HG03571 (cell line): ENCODE data around the gene USP9X.
"Not testable (repeated sequence)": the region's sequence is repeated elsewhere in the genome, so short reads cannot be mapped to it uniquely, and the experiment has no call there.

Source experiments
- ATAC-seq: cut with Tn5 transposase; IDR thresholded peaks from one replicate; pipeline ENCODE4 v1.9.1; 2021; ENCODE audit not compliant: unreplicated experiment

Gene USP9X

DNA sequence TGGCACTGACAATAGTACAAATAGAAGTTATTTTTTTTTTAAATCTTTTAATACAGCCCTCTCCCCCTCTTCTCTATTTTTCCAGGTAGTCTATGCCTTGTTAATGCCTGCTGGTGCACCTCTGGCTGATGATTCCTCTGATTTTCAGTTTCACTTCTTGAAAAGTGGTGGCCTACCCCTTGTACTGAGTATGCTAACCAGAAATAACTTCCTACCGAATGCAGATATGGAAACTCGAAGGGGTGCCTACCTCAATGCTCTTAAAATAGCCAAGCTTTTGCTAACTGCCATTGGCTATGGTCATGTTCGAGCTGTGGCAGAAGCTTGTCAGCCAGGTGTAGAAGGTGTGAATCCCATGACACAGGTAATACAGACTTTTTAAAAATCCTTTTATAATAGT is 99.1 kb downstream of the USP9X start:
- no peak for ATAC-seq

- ATAC-seq, result not testable (repeated sequence)
These were observed 101.7 kb downstream of the USP9X start for GRCh38 chrX:41186946-41187345.

GRCh38 chrX:41189156-41189555 is 103.9 kb downstream of the USP9X start:
- no peak for ATAC-seq

DNA sequence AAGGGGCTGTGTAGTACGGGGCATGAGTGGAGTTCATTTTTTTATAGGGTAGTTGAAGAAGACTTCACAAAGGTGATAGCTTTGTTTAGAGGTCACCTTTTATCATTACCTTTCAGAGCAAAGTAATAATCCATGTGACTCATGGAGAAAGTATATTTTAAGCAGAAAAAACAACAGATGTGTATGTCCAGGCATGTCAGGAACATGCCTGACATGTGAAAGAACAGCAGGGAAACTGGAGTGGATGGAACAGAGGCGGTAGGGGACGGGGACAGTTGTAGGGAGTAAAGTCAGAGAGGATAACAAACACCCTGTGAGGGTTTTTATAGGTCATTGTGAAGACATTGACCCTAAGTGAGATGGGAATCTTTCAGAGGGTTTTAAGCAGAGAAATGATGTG is 107.6 kb downstream of the USP9X start:
- no peak for ATAC-seq

- no peak for ATAC-seq
These were observed 113.2 kb downstream of the USP9X start for GRCh38 chrX:41198410-41198809.

GRCh38 chrX:41200785-41201184 is 115.5 kb downstream of the USP9X start:
- no peak for ATAC-seq

GRCh38 chrX:41209853-41210252 is 124.6 kb downstream of the USP9X start:
- no peak for ATAC-seq

DNA sequence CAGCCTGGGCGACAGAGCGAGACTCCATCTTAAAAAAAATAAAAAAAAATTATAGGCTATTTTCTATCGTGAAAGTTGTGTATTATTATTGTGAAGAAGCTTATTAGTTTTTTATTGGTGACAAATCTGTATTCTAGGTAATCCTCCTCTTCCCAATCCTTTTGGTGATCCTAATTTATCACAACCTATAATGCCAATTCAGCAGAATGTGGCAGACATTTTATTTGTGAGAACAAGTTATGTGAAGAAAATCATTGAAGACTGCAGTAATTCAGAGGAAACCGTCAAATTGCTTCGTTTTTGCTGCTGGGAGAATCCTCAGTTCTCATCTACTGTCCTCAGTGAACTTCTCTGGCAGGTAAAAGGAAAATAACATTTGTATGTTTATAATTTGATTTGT is 139.4 kb downstream of the USP9X start:
- ATAC-seq, result no peak

GRCh38 chrX:41233988-41234387 is 148.7 kb downstream of the USP9X start:
- ATAC-seq, result no peak

GRCh38 chrX:41234471-41234870 is 149.2 kb downstream of the USP9X start:
- ATAC-seq, result not testable (repeated sequence)

- no peak for ATAC-seq
These were observed 149.7 kb downstream of the USP9X start for GRCh38 chrX:41234962-41235361.

DNA sequence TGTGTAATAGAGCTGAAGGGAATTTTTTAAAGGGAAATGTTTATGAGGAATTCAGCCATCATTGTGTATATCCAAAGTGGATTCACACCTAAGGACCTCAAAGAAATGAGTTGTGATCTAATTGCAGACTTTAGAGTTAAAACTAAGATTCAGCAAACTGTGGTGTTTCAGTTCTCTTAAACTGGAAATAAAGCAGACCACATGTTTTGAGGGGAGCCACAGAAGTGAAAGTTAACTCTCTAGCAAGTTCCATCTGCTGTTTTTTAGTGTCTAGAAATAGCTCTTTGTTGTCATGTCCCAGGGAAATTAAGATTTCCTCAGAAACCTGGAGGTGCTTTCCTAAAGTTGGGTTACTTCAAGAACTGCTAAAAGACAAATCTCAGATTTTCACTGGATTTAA is 151.4 kb downstream of the USP9X start:
- ATAC-seq, result no peak

GRCh38 chrX:41240509-41240908 is 155.3 kb downstream of the USP9X start:
- no peak for ATAC-seq

DNA sequence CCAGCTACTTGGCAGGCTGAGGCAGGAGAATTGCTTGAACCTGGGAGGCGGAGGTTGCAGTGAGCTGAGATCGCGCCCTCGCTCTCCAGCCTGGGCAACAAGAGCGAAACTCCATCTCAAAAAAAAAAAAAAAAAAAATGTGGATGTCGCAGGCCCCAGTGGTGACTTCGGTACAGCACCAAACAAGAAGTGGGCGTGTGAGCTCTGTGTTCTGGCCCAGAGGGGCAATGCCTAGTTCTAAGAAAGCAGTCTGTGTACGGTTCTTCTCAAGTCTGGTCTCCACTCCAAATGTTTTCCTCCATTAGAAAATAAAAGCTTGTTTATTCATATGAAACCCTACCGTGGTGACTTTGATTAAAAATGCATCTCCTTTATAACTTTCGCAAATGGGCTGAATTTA is 156.7 kb downstream of the USP9X start:
- no peak for ATAC-seq

GRCh38 chrX:41245641-41246040 is 160.4 kb downstream of the USP9X start:
- ATAC-seq, result no peak

- no peak for ATAC-seq
These were observed 165.6 kb downstream of the USP9X start for GRCh38 chrX:41250867-41251266.

- ATAC-seq, result no peak
These were observed 172.6 kb downstream of the USP9X start for GRCh38 chrX:41257801-41258200.

DNA sequence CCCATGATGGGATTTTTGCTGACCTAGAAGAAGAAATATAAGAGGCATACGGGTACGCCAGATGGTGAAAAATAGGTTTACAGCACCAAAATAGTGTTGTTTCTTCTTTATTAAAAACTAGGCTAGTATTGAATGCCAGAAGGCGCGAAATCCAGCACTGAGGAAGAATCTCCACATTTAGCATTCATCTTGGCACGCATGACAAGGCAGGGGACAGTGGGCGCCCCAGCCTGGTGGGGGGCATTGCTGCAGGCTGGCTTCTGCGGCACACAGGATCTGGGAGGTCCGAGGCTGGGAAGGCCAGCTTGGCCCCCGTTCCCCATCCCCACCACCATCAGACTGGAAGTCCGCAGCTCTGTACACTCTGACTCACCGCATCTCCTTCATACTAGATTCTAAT is 173.0 kb downstream of the USP9X start:
- ATAC-seq, result no peak

DNA sequence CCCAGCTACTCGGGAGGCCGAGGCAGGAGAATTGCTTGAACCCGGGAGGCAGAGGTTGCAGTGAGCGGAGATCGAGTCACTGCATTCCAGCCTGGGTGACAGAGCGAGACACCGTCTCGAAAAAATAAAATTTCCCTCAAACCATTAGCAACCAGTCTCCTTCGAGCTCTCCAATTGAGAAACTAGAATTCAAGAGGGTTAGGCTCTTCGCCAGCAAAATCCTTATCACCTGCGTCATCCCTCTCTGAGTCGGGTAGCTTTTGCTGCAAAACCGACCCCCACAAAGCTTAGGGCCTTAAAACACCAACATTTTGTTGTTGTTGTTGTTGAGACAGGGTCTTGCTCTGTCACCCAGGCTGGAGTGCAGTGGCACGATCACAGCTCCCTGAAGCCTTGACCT is 173.6 kb downstream of the USP9X start:
- ATAC-seq, result no peak

GRCh38 chrX:41259516-41259915 is 174.3 kb downstream of the USP9X start:
- no peak for ATAC-seq

GRCh38 chrX:41265615-41266014 is 180.4 kb downstream of the USP9X start:
- no peak for ATAC-seq

- no peak for ATAC-seq
These were observed 188.4 kb downstream of the USP9X start for GRCh38 chrX:41273638-41274037.

DNA sequence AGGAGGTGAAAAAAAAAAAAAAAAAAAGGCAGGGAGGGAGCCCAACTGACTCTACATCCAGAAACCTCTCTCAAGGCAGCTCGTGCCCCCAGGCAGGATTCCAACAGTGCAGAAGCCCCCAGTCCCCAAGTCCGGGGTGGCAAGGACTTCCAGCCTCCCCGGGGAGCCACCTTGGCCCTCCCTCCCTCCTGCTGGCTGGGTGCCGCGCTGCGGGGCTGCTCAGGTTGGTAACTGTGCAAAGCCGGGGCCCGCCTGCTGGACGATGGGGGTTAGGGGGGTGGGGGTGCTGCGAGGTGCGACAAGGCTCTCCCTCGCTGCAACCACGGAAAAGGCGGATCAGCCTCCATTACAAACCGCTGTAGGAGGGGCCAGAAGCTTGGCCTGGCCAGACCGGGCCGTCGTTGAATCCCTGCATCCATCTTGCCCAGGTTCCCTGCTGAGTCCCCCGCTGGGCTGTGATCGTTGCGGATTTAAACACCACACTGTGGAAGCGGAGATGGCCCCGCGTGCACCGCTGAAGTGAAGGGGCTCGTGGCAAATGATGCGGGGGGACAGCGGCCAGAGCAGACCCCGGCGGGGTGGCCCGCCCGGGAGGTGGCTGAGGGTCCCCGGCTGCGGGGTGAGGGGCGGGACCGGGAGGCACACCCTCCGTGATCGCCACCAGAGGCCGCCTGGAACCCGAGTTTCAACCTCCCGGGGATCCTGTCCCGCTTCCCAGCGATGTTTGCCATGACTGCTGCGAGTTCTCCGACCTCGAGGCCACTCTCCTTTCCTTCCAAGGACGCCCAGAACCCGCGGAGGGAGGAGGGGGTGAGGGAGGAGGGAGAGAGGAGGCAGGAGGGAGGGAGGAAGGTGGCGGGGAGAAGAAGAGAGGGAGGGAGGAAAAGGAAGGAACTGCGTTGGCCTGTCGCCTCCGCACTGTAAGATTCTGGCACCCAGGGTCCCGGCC is 190.7 kb downstream of the USP9X start:
- no peak for ATAC-seq
